Measurements from ENCODE around the gene FARS2. TPM values are rescaled to one million over a fixed set of nuclear protein-coding genes. Genes with fewer than 3 reads are reported as not detected.

The FARS2 gene
- total RNA-seq, 1 experiment from 2014 or later: 17.8 TPM

GRCh38 chr6:5361396-5361795, 100.1 kb downstream of the FARS2 start:
- no TSS peak for BruUV-seq (replicated peaks)
- TF ChIP-seq EZH2 (IDR thresholded peaks at IDR 0.05; ENCODE audit: borderline replicate concordance, low read depth, low read length, poor library complexity, severe bottlenecking) (no peak), CTCF (conservative IDR thresholded peaks at IDR 0.05; ENCODE audit: low read depth, low read length) (no peak)
- H3K27ac ChIP-seq (ENCODE audit: low read depth, low read length, poor library complexity, severe bottlenecking): no peak overlapping the region
- intact Hi-C loops (cut with micrococcal nuclease; ENCODE audit: unreplicated experiment): no loop called here
- H3K27me3 ChIP-seq (replicated peaks; ENCODE audit: insufficient read depth, low read depth, low read length, poor library complexity): no peaks in the 10 kb centered on the region
- peak; percentile 6 for DNase-seq (ENCODE audit: low spot score)
- no peaks in the 10 kb centered on the region for H3K9me3 ChIP-seq (ENCODE audit: low read depth, low read length, poor library complexity, severe bottlenecking)
- ChIA-PET POLR2A (ENCODE audit: low non-redundant PET) (no interaction called here), CTCF (no interaction called here)
- H3K36me3 ChIP-seq (ENCODE audit: insufficient read depth, low read length, poor library complexity, severe bottlenecking): no peaks in the 10 kb centered on the region
- no peak overlapping the region for H3K4me3 ChIP-seq (ENCODE audit: low read depth, low read length, poor library complexity, severe bottlenecking)
- peaks cover 13% of the 10 kb centered on the region for H3K4me1 ChIP-seq (ENCODE audit: insufficient read depth, low read length, poor library complexity, severe bottlenecking)

- Histone ChIP-seq H3K27me3 (replicated peaks; ENCODE audit: insufficient read depth, low read depth, low read length, poor library complexity) (no peaks in the 10 kb centered on the region), H3K4me3 (ENCODE audit: low read depth, low read length, poor library complexity, severe bottlenecking) (no peak overlapping the region), H3K36me3 (ENCODE audit: insufficient read depth, low read length, poor library complexity, severe bottlenecking) (no peaks in the 10 kb centered on the region), H3K9me3 (ENCODE audit: low read depth, low read length, poor library complexity, severe bottlenecking) (no peaks in the 10 kb centered on the region), H3K27ac (ENCODE audit: low read depth, low read length, poor library complexity, severe bottlenecking) (no peak overlapping the region), H3K4me1 (ENCODE audit: insufficient read depth, low read length, poor library complexity, severe bottlenecking) (peaks cover 13% of the 10 kb centered on the region)
- POLR2A ChIA-PET (ENCODE audit: low non-redundant PET): no interaction called here
- intact Hi-C loops (cut with micrococcal nuclease; ENCODE audit: unreplicated experiment): no loop called here
- no peak for DNase-seq (ENCODE audit: low spot score)
- CTCF ChIA-PET: interaction anchor here (0.7 kb wide), 1 partner anchor 14 kb away, joined by 8 read pairs; no protein-coding TSS in a partner anchor
- BruUV-seq (replicated peaks): no TSS peak
- TF ChIP-seq CTCF (conservative IDR thresholded peaks at IDR 0.05; ENCODE audit: low read depth, low read length) (no peak), EZH2 (IDR thresholded peaks at IDR 0.05; ENCODE audit: borderline replicate concordance, low read depth, low read length, poor library complexity, severe bottlenecking) (no peak)
Observed at GRCh38 chr6:5365436-5366195, 104.3 kb downstream of the FARS2 start.

- DNase-seq (ENCODE audit: low spot score): no peak
- Histone ChIP-seq H3K27ac (ENCODE audit: low read depth, low read length, poor library complexity, severe bottlenecking) (no peak overlapping the region), H3K4me3 (ENCODE audit: low read depth, low read length, poor library complexity, severe bottlenecking) (no peak overlapping the region), H3K4me1 (ENCODE audit: insufficient read depth, low read length, poor library complexity, severe bottlenecking) (peaks cover 4% of the 10 kb centered on the region), H3K36me3 (ENCODE audit: insufficient read depth, low read length, poor library complexity, severe bottlenecking) (no peaks in the 10 kb centered on the region), H3K9me3 (ENCODE audit: low read depth, low read length, poor library complexity, severe bottlenecking) (no peaks in the 10 kb centered on the region), H3K27me3 (replicated peaks; ENCODE audit: insufficient read depth, low read depth, low read length, poor library complexity) (no peaks in the 10 kb centered on the region)
- BruUV-seq (replicated peaks): no TSS peak
- intact Hi-C loops (cut with micrococcal nuclease; ENCODE audit: unreplicated experiment): no loop called here
- ChIA-PET POLR2A (ENCODE audit: low non-redundant PET) (no interaction called here), CTCF (no interaction called here)
- TF ChIP-seq EZH2 (IDR thresholded peaks at IDR 0.05; ENCODE audit: borderline replicate concordance, low read depth, low read length, poor library complexity, severe bottlenecking) (no peak), CTCF (conservative IDR thresholded peaks at IDR 0.05; ENCODE audit: low read depth, low read length) (no peak)
Observed at GRCh38 chr6:5366941-5367340, 105.6 kb downstream of the FARS2 start.

Data from A673 (cell line).